SU-DHL-6 (cell line): ENCODE results near the gene PRMT3.

Source experiments
- EZH2phosphoT487 ChIP-seq: fragments of 200-600 bp; sonication (generic), shearing (Covaris generic); conservative IDR thresholded peaks from 2 replicates; pipeline ENCODE4 v1.6.1; 2018; ENCODE audit warnings: mild to moderate bottlenecking, antibody characterized with exemption, low read length, moderate library complexity, mixed read lengths
- TF ChIP-seq, protein P1 (sequence below): fragments of 200-600 bp; sonication (generic); IDR thresholded peaks from one replicate; pipeline ENCODE4 v1.5.1; 2017; ENCODE audit warnings: antibody characterized with exemption, mild to moderate bottlenecking, low read length, moderate library complexity; ENCODE audit not compliant: insufficient read depth, poor library complexity, severe bottlenecking

DNA sequence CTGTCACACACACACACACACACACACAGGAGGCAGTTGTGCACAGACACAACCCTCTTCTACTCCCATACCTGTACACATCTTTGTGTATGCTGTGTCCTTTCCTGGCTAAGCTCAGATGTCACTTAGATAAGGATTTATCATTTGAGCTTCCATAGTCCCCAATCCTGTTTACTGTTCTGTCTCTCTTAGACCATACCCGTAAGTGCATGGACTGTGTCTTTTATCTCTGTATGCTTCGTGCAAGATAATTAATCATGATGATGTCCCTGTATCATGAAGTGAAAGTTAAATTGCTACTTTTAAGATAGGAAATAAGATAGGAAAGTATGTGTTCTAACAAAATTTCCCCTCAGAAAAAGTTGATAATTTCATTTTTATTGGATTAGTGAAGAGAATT, 30.3 kb downstream of the PRMT3 start:
- TF ChIP-seq, protein P1, sequence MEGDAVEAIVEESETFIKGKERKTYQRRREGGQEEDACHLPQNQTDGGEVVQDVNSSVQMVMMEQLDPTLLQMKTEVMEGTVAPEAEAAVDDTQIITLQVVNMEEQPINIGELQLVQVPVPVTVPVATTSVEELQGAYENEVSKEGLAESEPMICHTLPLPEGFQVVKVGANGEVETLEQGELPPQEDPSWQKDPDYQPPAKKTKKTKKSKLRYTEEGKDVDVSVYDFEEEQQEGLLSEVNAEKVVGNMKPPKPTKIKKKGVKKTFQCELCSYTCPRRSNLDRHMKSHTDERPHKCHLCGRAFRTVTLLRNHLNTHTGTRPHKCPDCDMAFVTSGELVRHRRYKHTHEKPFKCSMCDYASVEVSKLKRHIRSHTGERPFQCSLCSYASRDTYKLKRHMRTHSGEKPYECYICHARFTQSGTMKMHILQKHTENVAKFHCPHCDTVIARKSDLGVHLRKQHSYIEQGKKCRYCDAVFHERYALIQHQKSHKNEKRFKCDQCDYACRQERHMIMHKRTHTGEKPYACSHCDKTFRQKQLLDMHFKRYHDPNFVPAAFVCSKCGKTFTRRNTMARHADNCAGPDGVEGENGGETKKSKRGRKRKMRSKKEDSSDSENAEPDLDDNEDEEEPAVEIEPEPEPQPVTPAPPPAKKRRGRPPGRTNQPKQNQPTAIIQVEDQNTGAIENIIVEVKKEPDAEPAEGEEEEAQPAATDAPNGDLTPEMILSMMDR = no peak
- TF ChIP-seq EZH2phosphoT487 = no peak
